ENCODE results near the gene VWA2.

VWA2 gene

GRCh38 chr10:114304017-114304570, 65.0 kb downstream of the VWA2 start (continued):
- TF ChIP-seq ZNF654 (tag by site-specific recombination; IDR thresholded peaks at IDR 0.05; ENCODE audit: low read depth) (peak; percentile 96), ZNF629 (tag by site-specific recombination; IDR thresholded peaks at IDR 0.05) (peak; percentile 30; the same call in 1 of the 2 replicates), ZNF792 (tag by site-specific recombination; IDR thresholded peaks at IDR 0.05) (no peak), AEBP2 (tag by site-specific recombination; IDR thresholded peaks at IDR 0.05; ENCODE audit: borderline replicate concordance) (no peak), ZFP37 (tag by site-specific recombination; IDR thresholded peaks at IDR 0.05) (peak; percentile 72; the same call in 1 of the 2 replicates), KLF10 (tag by site-specific recombination; IDR thresholded peaks at IDR 0.05) (no peak), ZNF596 (tag by site-specific recombination; IDR thresholded peaks at IDR 0.05) (no peak), ZBTB48 (tag by site-specific recombination; IDR thresholded peaks at IDR 0.05) (0 out of 2 replicates have a peak, but pooled peaks have one; percentile 22), OSR2 (tag by site-specific recombination; IDR thresholded peaks at IDR 0.05) (peak; percentile 34; the same call in 1 of the 2 replicates), ZBTB21 (tag by site-specific recombination; IDR thresholded peaks at IDR 0.05) (0 out of 2 replicates have a peak, but pooled peaks have one; percentile 9), ZNF660 (tag by site-specific recombination; IDR thresholded peaks at IDR 0.05) (peak; percentile 66), ZNF394 (tag by site-specific recombination; IDR thresholded peaks at IDR 0.05; ENCODE audit: borderline replicate concordance) (0 out of 2 replicates have a peak, but pooled peaks have one; percentile 54), YY1 (tag by site-specific recombination; IDR thresholded peaks at IDR 0.05) (peak; percentile 78; the same call in 1 of the 2 replicates), ZNF830 (tag by site-specific recombination; IDR thresholded peaks at IDR 0.05; ENCODE audit: low read depth) (no peak), SCRT2 (tag by site-specific recombination; IDR thresholded peaks at IDR 0.05) (0 out of 2 replicates have a peak, but pooled peaks have one; percentile 11), ZNF335 (tag by site-specific recombination; conservative IDR thresholded peaks at IDR 0.05) (peak; percentile 96), TCF7L2 (IDR thresholded peaks at IDR 0.05; ENCODE audit: borderline replicate concordance, low read depth, low read length) (peak; percentile 66; the same call in 1 of the 2 replicates), CTCF (tag by site-specific recombination; IDR thresholded peaks at IDR 0.05) (peak; percentile 76), ZNF2 (tag by site-specific recombination; IDR thresholded peaks at IDR 0.05) (peak; percentile 84; the same call in 1 of the 2 replicates), ZNF692 (tag by site-specific recombination; IDR thresholded peaks at IDR 0.05) (peak; percentile 58)

GRCh38 chr10:114304571-114305421, 65.7 kb downstream of the VWA2 start:
- Histone ChIP-seq H3K9me3 (ENCODE audit: control insufficient read depth, insufficient read depth, low read depth, low read length) (no peaks in the 10 kb centered on the region), H3K27ac (ENCODE audit: extremely low read depth, low read depth, low read length) (no peak overlapping the region), H3K4me1 (ENCODE audit: control insufficient read depth, insufficient read depth, low read length) (no peaks in the 10 kb centered on the region), H3K4me3 (ENCODE audit: low read depth, low read length) (peak overlapping the region; percentile 16), H3K36me3 (ENCODE audit: control insufficient read depth in 2 of 2, insufficient read depth in 1 of 2, low read length in 2 of 2) (no peaks in the 10 kb centered on the region)
- ChIA-PET CTCF (interaction anchor here (0.5 to 3.1 kb wide), 64 partner anchors 7 to 890 kb away, joined by 3 to 30 read pairs (median 5); partner anchors contain the start of gene CCDC186), POLR2A (interaction anchor here (1.3 kb wide), 1 partner anchor 99 kb away, joined by 3 read pairs; no protein-coding TSS in a partner anchor)
- no peak for TF ChIP-seq ZNF777 (tag by site-specific recombination; IDR thresholded peaks at IDR 0.05; ENCODE audit: borderline replicate concordance)
- TF ChIP-seq ZSCAN5A (tag by site-specific recombination; IDR thresholded peaks at IDR 0.05), result no peak
- TF ChIP-seq ZNF16 (tag by site-specific recombination; IDR thresholded peaks at IDR 0.05; ENCODE audit: low read depth), result no peak
- no peak for TF ChIP-seq YY2 (tag by site-specific recombination; IDR thresholded peaks at IDR 0.05)
- TF ChIP-seq SP7 (tag by site-specific recombination; IDR thresholded peaks at IDR 0.05), result no peak
- TF ChIP-seq ZBTB7A (tag by site-specific recombination; IDR thresholded peaks at IDR 0.05; ENCODE audit: low read depth), result 0 out of 2 replicates have a peak, but pooled peaks have one; percentile 20
- no peak for TF ChIP-seq ZNF792 (tag by site-specific recombination; IDR thresholded peaks at IDR 0.05)
- TF ChIP-seq SETDB1 (IDR thresholded peaks at IDR 0.05; ENCODE audit: insufficient read length, low read length), result no peak
- TF ChIP-seq ZNF26 (tag by site-specific recombination; IDR thresholded peaks at IDR 0.05), result no peak
